Right renal pelvis (tissue), 4 donors: ENCODE results near the gene PLPP6. TPM values are rescaled to one million over a fixed set of nuclear protein-coding genes. Genes with fewer than 3 reads are reported as not detected.

Source experiments
- DNase-seq, 4 donors: peaks; one replicate each; pipeline ENCODE4 v3.0.0-alpha.2; 2013; ENCODE audit warnings: low read depth in 4 of 4, low spot score in 3 of 4, missing footprints in 1 of 4
- polyA plus RNA-seq, 4 donors: library from polyadenylated mRNA; unstranded; fragments of 120-200 nt; gene quantifications; one replicate each; pipeline ENCODE4 v1.2.1, GENCODE V29; 2013; ENCODE audit not compliant: insufficient read length in 4 of 4

Gene PLPP6
- polyA plus RNA-seq, 4 donors: 17.2 to 20.1 (median 18.5) TPM

GRCh38 chr9:4661611-4662010 is 483 bp upstream of the PLPP6 start:
- no peak for DNase-seq

GRCh38 chr9:4662989-4663792 is 1.1 kb downstream of the PLPP6 start:
- DNase-seq: no peak

GRCh38 chr9:4663956-4664355 is 1.9 kb downstream of the PLPP6 start:
- no peak for DNase-seq

GRCh38 chr9:4665357-4665756 is 3.3 kb downstream of the PLPP6 start:
- DNase-seq: no peak

GRCh38 chr9:4666042-4666699 is 4.1 kb downstream of the PLPP6 start, which contains the start of gene SPATA6L:
TSS of gene SPATA6L (minus strand) at chr9:4666480. CDS start at chr9:4666250, 230 bp downstream.
- peak in 1 of 4 donors; percentile 43 for DNase-seq

GRCh38 chr9:4667681-4668080 is 5.6 kb downstream of the PLPP6 start:
- no peak for DNase-seq

- DNase-seq: no peak
Observed at GRCh38 chr9:4668604-4669003, 6.5 kb downstream of the PLPP6 start.

- DNase-seq: no peak
Observed at GRCh38 chr9:4669890-4670289, 7.8 kb downstream of the PLPP6 start.

- DNase-seq: no peak
Observed at GRCh38 chr9:4670591-4670990, 8.5 kb downstream of the PLPP6 start.

GRCh38 chr9:4671737-4672136 is 9.6 kb downstream of the PLPP6 start:
- DNase-seq: no peak

- DNase-seq: no peak
Observed at GRCh38 chr9:4674783-4675182, 12.7 kb downstream of the PLPP6 start.

GRCh38 chr9:4677392-4677791 is 15.3 kb downstream of the PLPP6 start:
- no peak for DNase-seq

- peak in 1 of 4 donors; percentile 53 for DNase-seq
Observed at GRCh38 chr9:4678679-4679267, 16.7 kb downstream of the PLPP6 start.

GRCh38 chr9:4679268-4680172 is 17.4 kb downstream of the PLPP6 start, which contains the start of gene CDC37L1:
TSS of gene CDC37L1 (plus strand) at chr9:4679569. CDS start at chr9:4679768, 199 bp downstream.
- DNase-seq: peak; percentile 91 to 96 (median 94)

GRCh38 chr9:4680173-4680525 is 18.1 kb downstream of the PLPP6 start:
- DNase-seq: no peak

- no peak for DNase-seq
Observed at GRCh38 chr9:4680750-4681149, 18.7 kb downstream of the PLPP6 start.

GRCh38 chr9:4684820-4685219 is 22.7 kb downstream of the PLPP6 start:
- no peak for DNase-seq

- DNase-seq: no peak
Observed at GRCh38 chr9:4686112-4686511, 24.0 kb downstream of the PLPP6 start.

- no peak for DNase-seq
Observed at GRCh38 chr9:4686584-4686983, 24.5 kb downstream of the PLPP6 start.

GRCh38 chr9:4689021-4689420 is 26.9 kb downstream of the PLPP6 start:
- no peak for DNase-seq

GRCh38 chr9:4689687-4690104 is 27.6 kb downstream of the PLPP6 start:
- DNase-seq: no peak
